Right lung (tissue), 10 donors: ENCODE measurements around the gene CD63. TPM values are rescaled to one million over a fixed set of nuclear protein-coding genes. Genes with fewer than 3 reads are reported as not detected.
"Not testable (repeated sequence)": the region's sequence is repeated elsewhere in the genome, so short reads cannot be mapped to it uniquely, and the experiment has no call there.

Source experiments
- DNase-seq, 2 donors: peaks; one replicate each; pipeline ENCODE4 v3.0.0-alpha.2; 2013
- long read RNA-seq, 8 donors: transcript quantifications; one replicate each; lab custom pipeline, GENCODE V29; 2026
- polyA plus RNA-seq, 5 donors: library from polyadenylated mRNA; unstranded; fragments of 120-200 nt; gene quantifications; one replicate each; pipeline versions ENCODE4 v1.2.1 to v1.2.3, GENCODE V29; 2013; ENCODE audit warnings: inconsistent platforms in 1 of 5, low replicate concordance in 1 of 5; ENCODE audit not compliant: insufficient read length in 5 of 5, insufficient read depth in 1 of 5

CD63 gene
- 100 to 1,000 TPM; 547 to 835 (median 722) TPM for polyA plus RNA-seq
- long read RNA-seq, donor 1, transcript CD63-214 (7 exons, 949 nt): minor isoform, 50 of 589 reads
- long read RNA-seq, donor 1, transcript CD63-216 (2 exons, 230 nt): minor isoform, 53 of 589 reads
- long read RNA-seq, donor 1, transcript CD63-206 (5 exons, 648 nt): minor isoform, 28 of 589 reads
- long read RNA-seq, donor 1, transcript CD63-201 (8 exons, 1,070 nt): major isoform, 339 of 589 reads
- long read RNA-seq, donor 1, partial matches to known transcripts: 87 of 589 reads
- long read RNA-seq, donor 1, other reads (novel, unspliced or antisense): 0 of 589 reads
- long read RNA-seq, donor 2, transcript CD63-201 (8 exons, 1,070 nt): major isoform, 167 of 270 reads
- long read RNA-seq, donor 2, transcript CD63-205 (3 exons, 499 nt): minor isoform, 13 of 270 reads
- long read RNA-seq, donor 2, transcript CD63-216 (2 exons, 230 nt): minor isoform, 17 of 270 reads
- long read RNA-seq, donor 2, transcript CD63-214 (7 exons, 949 nt): minor isoform, 21 of 270 reads
- long read RNA-seq, donor 2, partial matches to known transcripts: 31 of 270 reads
- long read RNA-seq, donor 2, other reads (novel, unspliced or antisense): 0 of 270 reads
- long read RNA-seq, donor 3, transcript CD63-205 (3 exons, 499 nt): minor isoform, 40 of 447 reads
- long read RNA-seq, donor 3, transcript CD63-214 (7 exons, 949 nt): minor isoform, 32 of 447 reads
- long read RNA-seq, donor 3, transcript CD63-201 (8 exons, 1,070 nt): major isoform, 249 of 447 reads
- long read RNA-seq, donor 3, transcript CD63-216 (2 exons, 230 nt): minor isoform, 42 of 447 reads
- long read RNA-seq, donor 3, partial matches to known transcripts: 57 of 447 reads
- long read RNA-seq, donor 3, other reads (novel, unspliced or antisense): 0 of 447 reads
- long read RNA-seq, donor 4, transcript CD63-214 (7 exons, 949 nt): minor isoform, 11 of 274 reads
- long read RNA-seq, donor 4, transcript CD63-206 (5 exons, 648 nt): minor isoform, 24 of 274 reads
- long read RNA-seq, donor 4, transcript CD63-201 (8 exons, 1,070 nt): major isoform, 154 of 274 reads
- long read RNA-seq, donor 4, transcript CD63-216 (2 exons, 230 nt): minor isoform, 23 of 274 reads
- long read RNA-seq, donor 4, partial matches to known transcripts: 51 of 274 reads
- long read RNA-seq, donor 4, other reads (novel, unspliced or antisense): 0 of 274 reads
- long read RNA-seq, donor 5, transcript CD63-201 (8 exons, 1,070 nt): major isoform, 351 of 611 reads
- long read RNA-seq, donor 5, transcript CD63-214 (7 exons, 949 nt): minor isoform, 50 of 611 reads
- long read RNA-seq, donor 5, transcript CD63-216 (2 exons, 230 nt): minor isoform, 35 of 611 reads
- long read RNA-seq, donor 5, transcript CD63-205 (3 exons, 499 nt): minor isoform, 30 of 611 reads
- long read RNA-seq, donor 5, partial matches to known transcripts: 121 of 611 reads
- long read RNA-seq, donor 5, other reads (novel, unspliced or antisense): 0 of 611 reads
- long read RNA-seq, donor 6, transcript CD63-214 (7 exons, 949 nt): minor isoform, 54 of 711 reads
- long read RNA-seq, donor 6, transcript CD63-206 (5 exons, 648 nt): minor isoform, 34 of 711 reads
- long read RNA-seq, donor 6, transcript CD63-201 (8 exons, 1,070 nt): major isoform, 447 of 711 reads
- long read RNA-seq, donor 6, transcript CD63-205 (3 exons, 499 nt): minor isoform, 30 of 711 reads
- long read RNA-seq, donor 6, partial matches to known transcripts: 110 of 711 reads
- long read RNA-seq, donor 6, other reads (novel, unspliced or antisense): 0 of 711 reads
- long read RNA-seq, donor 7, transcript CD63-201 (8 exons, 1,070 nt): major isoform, 279 of 396 reads
- long read RNA-seq, donor 7, transcript CD63-206 (5 exons, 648 nt): minor isoform, 12 of 396 reads
- long read RNA-seq, donor 7, transcript CD63-214 (7 exons, 949 nt): minor isoform, 36 of 396 reads
- long read RNA-seq, donor 7, transcript CD63-205 (3 exons, 499 nt): minor isoform, 10 of 396 reads
- long read RNA-seq, donor 7, partial matches to known transcripts: 47 of 396 reads
- long read RNA-seq, donor 7, other reads (novel, unspliced or antisense): 0 of 396 reads
- long read RNA-seq, donor 8, transcript CD63-214 (7 exons, 949 nt): minor isoform, 13 of 165 reads
- long read RNA-seq, donor 8, transcript CD63-201 (8 exons, 1,070 nt): major isoform, 99 of 165 reads
- long read RNA-seq, donor 8, transcript CD63-216 (2 exons, 230 nt): minor isoform, 14 of 165 reads
- long read RNA-seq, donor 8, transcript CD63-205 (3 exons, 499 nt): minor isoform, 11 of 165 reads
- long read RNA-seq, donor 8, partial matches to known transcripts: 19 of 165 reads
- long read RNA-seq, donor 8, other reads (novel, unspliced or antisense): 0 of 165 reads

- DNase-seq: peak; percentile 88
Observed at GRCh38 chr12:55728939-55729818, at the start of gene CD63. Gene CD63 (minus strand): TSS chr12:55729009. CDS start chr12:55728341, 668 bp downstream.

DNA sequence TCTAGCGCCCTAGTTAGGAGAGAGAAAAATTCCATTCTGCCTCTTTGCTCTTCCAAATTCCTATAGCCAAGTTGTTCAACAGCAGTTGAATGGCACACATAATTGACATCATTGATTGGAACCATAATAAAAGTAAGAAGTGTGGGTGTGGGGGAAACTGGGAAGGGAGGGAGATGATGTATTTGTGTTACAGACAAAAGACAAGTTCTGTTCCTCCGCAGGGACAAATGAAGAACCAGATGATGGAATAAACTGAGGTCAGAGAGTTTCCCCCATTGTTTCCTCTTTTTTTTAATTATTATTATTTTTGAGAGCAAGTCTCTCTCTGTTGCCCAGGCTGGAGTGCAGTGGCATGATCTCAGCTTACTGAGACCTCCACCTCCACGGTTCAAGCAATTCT, 49.0 kb upstream of the CD63 start:
- DNase-seq: no peak

DNA sequence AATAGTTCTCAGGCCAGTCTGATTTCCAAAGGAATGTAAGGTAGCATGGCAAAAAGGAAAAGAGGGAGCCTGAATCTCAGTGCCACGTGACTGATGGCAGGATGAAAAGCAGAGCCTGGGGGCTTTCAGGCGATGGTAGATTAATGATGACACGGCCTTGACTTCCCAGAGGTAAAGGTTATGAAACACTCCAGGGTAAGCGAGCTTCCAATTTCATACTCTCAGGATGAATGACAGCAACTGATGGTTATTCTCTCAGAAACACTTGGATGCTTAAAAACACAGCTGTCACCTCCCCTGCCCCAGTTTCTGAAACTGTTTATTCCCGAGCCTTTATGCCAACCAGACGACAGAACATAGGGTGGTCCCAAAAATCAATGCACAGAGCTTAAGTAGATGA, 42.9 kb upstream of the CD63 start:
- DNase-seq: no peak

GRCh38 chr12:55767156-55767555, 38.3 kb upstream of the CD63 start:
- no peak for DNase-seq

DNA sequence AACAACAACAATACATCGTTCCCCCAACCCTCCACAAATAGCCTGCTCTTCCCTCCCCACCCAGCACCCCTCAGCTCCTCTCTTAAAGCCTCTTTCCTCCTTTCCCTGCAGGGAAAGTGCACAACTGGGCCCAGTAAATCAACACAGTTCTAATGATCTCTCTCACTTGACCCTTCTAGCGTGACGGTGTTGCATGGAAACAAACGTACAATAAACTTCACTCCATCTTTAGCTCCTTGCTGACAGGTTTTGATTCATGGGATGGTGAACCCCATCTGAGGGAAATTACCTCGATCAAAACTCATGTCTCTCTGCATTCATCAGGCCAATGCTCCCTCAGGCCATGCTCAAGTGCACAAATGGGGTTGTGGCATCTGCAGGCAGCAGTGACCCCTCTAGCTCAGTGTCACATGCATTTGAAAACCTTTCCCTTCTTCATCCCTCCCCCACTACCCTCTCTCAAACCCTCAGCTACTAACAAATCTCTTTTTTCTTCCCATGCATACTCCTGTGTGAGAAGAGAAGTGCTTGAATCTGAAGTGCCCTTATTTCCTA, 37.0 kb upstream of the CD63 start:
- no peak for DNase-seq

DNA sequence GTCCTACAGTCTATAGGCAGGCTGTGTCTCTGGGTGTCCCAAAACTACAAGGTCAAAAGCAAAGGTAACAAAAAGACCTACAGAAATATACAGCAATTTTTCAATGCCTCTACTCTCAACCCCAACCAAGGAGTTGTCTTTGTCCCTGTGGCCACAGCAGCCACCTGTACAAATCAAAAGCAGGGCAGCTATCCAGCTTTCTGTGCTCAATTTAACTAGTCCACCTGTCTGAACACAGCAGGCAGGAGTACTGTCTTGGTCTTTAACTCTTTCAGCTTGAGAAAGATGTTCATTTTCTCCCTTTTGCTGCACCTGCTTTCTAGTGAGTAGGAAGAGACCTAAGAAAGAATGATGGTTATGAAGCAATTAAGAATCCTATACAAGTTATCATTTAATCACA, 33.8 kb upstream of the CD63 start:
- no peak for DNase-seq

DNA sequence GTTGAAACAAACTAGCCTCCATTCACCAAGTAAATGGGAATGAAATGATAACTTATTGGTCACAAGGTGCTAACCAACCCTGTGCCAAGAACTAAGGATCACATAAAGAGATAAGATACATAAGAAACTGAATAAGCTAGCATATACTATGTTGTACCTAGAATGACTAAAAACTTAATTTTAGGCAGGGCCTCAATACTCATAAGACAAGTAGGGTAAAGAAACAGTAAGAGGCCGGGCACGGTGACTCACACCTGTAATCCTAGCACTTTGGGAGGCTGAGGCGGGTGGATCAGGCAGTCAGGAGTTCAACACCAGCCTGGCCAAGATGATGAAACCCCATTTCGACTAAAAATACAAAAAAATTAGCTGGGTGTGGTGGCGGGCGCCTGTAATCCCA, 31.9 kb upstream of the CD63 start:
- no peak for DNase-seq

GRCh38 chr12:55758575-55758974, 29.8 kb upstream of the CD63 start:
- DNase-seq: not testable (repeated sequence)

- no peak for DNase-seq
Observed at GRCh38 chr12:55757701-55758100, 28.9 kb upstream of the CD63 start.

DNA sequence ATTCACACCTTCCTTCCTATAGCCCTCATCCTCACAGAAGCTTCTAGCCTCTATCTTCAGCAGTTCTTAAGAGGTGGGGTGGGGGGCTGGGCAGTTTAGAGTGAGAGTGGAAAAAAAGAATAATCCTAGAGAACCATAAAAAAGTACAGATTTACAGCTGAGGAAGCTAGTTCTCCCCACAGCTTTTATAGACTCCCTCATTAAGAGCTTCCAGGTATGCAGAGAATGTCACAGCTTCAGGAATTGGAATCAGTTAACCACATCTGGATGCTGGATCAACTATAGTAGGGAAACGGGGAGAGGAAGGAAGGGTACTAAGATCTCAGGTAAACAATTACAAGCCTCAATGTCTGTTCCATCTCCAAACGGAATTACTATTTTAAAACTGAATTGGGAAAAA, 26.4 kb upstream of the CD63 start:
- no peak for DNase-seq

- no peak for DNase-seq
Observed at GRCh38 chr12:55748230-55748993, 19.6 kb upstream of the CD63 start.

- no peak for DNase-seq
Observed at GRCh38 chr12:55746913-55747231, 18.1 kb upstream of the CD63 start.

DNA sequence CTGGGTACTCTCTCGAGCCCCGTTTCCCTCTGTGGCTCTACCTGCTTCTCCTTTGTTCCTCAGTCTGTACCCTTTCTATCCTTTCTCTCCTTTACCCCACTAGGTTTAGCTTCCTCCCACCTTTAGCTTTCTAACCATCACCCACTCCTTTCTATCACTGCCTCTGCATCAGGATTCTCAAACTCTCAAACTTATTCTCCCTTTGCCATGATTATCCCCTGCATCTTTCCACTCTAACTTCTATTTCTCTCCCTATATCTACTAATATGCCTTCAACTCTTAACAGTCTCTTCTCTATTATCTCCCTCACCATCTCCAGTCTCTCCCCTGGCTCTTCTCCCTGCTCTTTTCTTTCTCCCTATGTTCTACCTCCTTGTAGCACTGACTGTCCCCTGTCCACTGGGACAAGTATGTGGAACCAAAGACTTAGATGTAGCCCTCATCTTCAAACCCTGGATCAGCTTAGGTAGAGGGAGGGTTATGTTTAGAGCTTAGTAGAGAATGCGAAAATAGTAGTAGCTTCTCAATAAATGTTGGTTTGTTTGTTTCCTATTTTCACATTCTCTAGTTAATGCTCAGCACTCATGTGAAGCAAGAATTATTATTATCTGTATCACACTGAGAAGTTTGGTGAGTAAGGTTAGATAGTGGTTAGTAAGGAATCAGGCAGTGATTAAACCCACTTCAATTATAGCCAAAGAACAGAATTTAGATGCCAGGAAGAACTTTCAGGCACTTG, 17.5 kb upstream of the CD63 start:
- no peak for DNase-seq

- DNase-seq: peak; percentile 42 to 47
Observed at GRCh38 chr12:55745361-55746173, 16.8 kb upstream of the CD63 start.

- DNase-seq: no peak
Observed at GRCh38 chr12:55744340-55745030, 15.7 kb upstream of the CD63 start.
